ENCODE data around the gene PGAP1. TPM values are rescaled to one million over a fixed set of nuclear protein-coding genes. Genes with fewer than 3 reads are reported as not detected.

Gene PGAP1
- polyA plus RNA-seq, 1 of the 3 experiments (the other 2 are of a cell fraction), result 3.4 TPM

GRCh38 chr2:196830701-196831100 is 95.8 kb downstream of the PGAP1 start:
- no peak for DNase-seq
- H3K9me3 ChIP-seq, result no peaks in the 10 kb centered on the region
- 0 out of 2 replicates have a peak, but pooled peaks cover 3% of the 10 kb centered on the region for H3K9me2 ChIP-seq
- H3K4me3 ChIP-seq (ENCODE audit: low read depth in 2 of 2, low read length in 1 of 2), result no peak overlapping the region
- peaks cover 10 to 18% of the 10 kb centered on the region in 2 experiments for H3K36me3 ChIP-seq (replicated peaks in 1 of 2; ENCODE audit: control insufficient read depth in 1 of 2, insufficient read depth in 2 of 2, low read length in 1 of 2)
- ChIA-PET POLR2A (no interaction called here), CTCF (no interaction called here)
- TF ChIP-seq REST (IDR thresholded peaks at IDR 0.05; ENCODE audit: low read depth, low read length) (no peak), NFIC (IDR thresholded peaks at IDR 0.05; ENCODE audit: borderline replicate concordance) (no peak), MXI1 (IDR thresholded peaks at IDR 0.05; ENCODE audit: low read depth, low read length) (no peak), TAF1 (IDR thresholded peaks at IDR 0.05; ENCODE audit: borderline replicate concordance, low read depth, low read length) (no peak), RCOR1 (IDR thresholded peaks at IDR 0.05; ENCODE audit: low read length) (no peak), FOSL2 (IDR thresholded peaks at IDR 0.05; ENCODE audit: borderline replicate concordance, low read depth) (no peak), CHD2 (IDR thresholded peaks at IDR 0.05; ENCODE audit: low read length, partially characterized antibody) (no peak), NRF1 (IDR thresholded peaks at IDR 0.05; ENCODE audit: low read depth, low read length) (no peak), JUND (IDR thresholded peaks at IDR 0.05) (no peak), FOXM1 (IDR thresholded peaks at IDR 0.05; ENCODE audit: low read depth) (no peak), CTCF (IDR thresholded peaks at IDR 0.05) (no peak)
- no peak overlapping the region for H3K9ac ChIP-seq
- WGBS (ENCODE audit: low lambda C conversion rate), result 100% methylated on average over 1 of the region's 1 CpG
- no peak overlapping the region for H3K27ac ChIP-seq (ENCODE audit: low read depth in 2 of 2, low read length in 1 of 2)
- peaks cover 0 to 10% of the 10 kb centered on the region in 2 experiments; a peak in 1 of 4 replicates for H3K4me1 ChIP-seq (ENCODE audit: control insufficient read depth in 1 of 2, insufficient read depth in 2 of 2, low read depth in 1 of 2, low read length in 1 of 2)
- H3F3A ChIP-seq (replicated peaks; ENCODE audit: insufficient read depth), result peaks cover 7% of the 10 kb centered on the region
- no peaks in the 10 kb centered on the region for H4K20me1 ChIP-seq (ENCODE audit: insufficient read depth)
- H2AFZ ChIP-seq (ENCODE audit: low read depth), result no peak overlapping the region
- no peak overlapping the region for H3K4me2 ChIP-seq
- H3K27me3 ChIP-seq (ENCODE audit: insufficient read depth), result no peaks in the 10 kb centered on the region
- no peaks in the 10 kb centered on the region for H3K79me2 ChIP-seq (ENCODE audit: insufficient read depth)

- no peaks in the 10 kb centered on the region for H3K9me2 ChIP-seq
- H4K20me1 ChIP-seq (ENCODE audit: insufficient read depth), result no peaks in the 10 kb centered on the region
- no peaks in the 10 kb centered on the region for H3K79me2 ChIP-seq (ENCODE audit: insufficient read depth)
- no peak overlapping the region for H3K4me2 ChIP-seq
- no peak overlapping the region for H3K4me3 ChIP-seq (ENCODE audit: low read depth in 2 of 2, low read length in 1 of 2)
- CTCF ChIA-PET, result no interaction called here
- no peaks in the 10 kb centered on the region for H3K9me3 ChIP-seq
- H3K27ac ChIP-seq (ENCODE audit: low read depth in 2 of 2, low read length in 1 of 2), result no peak overlapping the region
- no peaks in the 10 kb centered on the region for H3K27me3 ChIP-seq (ENCODE audit: insufficient read depth)
- H3F3A ChIP-seq (replicated peaks; ENCODE audit: insufficient read depth), result peaks cover 31% of the 10 kb centered on the region
- no peak overlapping the region for H2AFZ ChIP-seq (ENCODE audit: low read depth)
- TF ChIP-seq PBX3 (IDR thresholded peaks at IDR 0.05), result no peak
- no peak for TF ChIP-seq NRF1 (IDR thresholded peaks at IDR 0.05; ENCODE audit: low read depth, low read length)
- TF ChIP-seq MEF2A (IDR thresholded peaks at IDR 0.05; ENCODE audit: borderline replicate concordance, low read depth), result no peak
- TF ChIP-seq GATA2 (CRISPR knock-in tag; IDR thresholded peaks at IDR 0.05), result no peak
- no peak for TF ChIP-seq POLR2AphosphoS5 (IDR thresholded peaks at IDR 0.05; ENCODE audit: low read depth, low read length)
- no peak for TF ChIP-seq FOXM1 (IDR thresholded peaks at IDR 0.05; ENCODE audit: low read depth)
- TF ChIP-seq TEAD4 (IDR thresholded peaks at IDR 0.05; ENCODE audit: borderline replicate concordance, insufficient read depth), result no peak
- TF ChIP-seq YY1 (IDR thresholded peaks at IDR 0.05; ENCODE audit: low read depth), result no peak
- no peak for TF ChIP-seq USF1 (IDR thresholded peaks at IDR 0.05; ENCODE audit: borderline replicate concordance, low read depth)
- TF ChIP-seq JUND (IDR thresholded peaks at IDR 0.05), result no peak
- no peak for TF ChIP-seq SMC3 (IDR thresholded peaks at IDR 0.05; ENCODE audit: low read depth, low read length)
- TF ChIP-seq FOSL2 (IDR thresholded peaks at IDR 0.05; ENCODE audit: borderline replicate concordance, low read depth), result no peak
- no peak for TF ChIP-seq CHD2 (IDR thresholded peaks at IDR 0.05; ENCODE audit: low read length, partially characterized antibody)
- no peak for TF ChIP-seq ELF1 (IDR thresholded peaks at IDR 0.05)
- TF ChIP-seq RXRA (IDR thresholded peaks at IDR 0.05; ENCODE audit: borderline replicate concordance, low read depth), result no peak
- TF ChIP-seq RFX5 (IDR thresholded peaks at IDR 0.05; ENCODE audit: low read length), result no peak
- TF ChIP-seq EZH2phosphoT487 (IDR thresholded peaks at IDR 0.05; ENCODE audit: borderline replicate concordance, low read depth), result no peak
- POLR2A ChIA-PET, result no interaction called here
- no peak for DNase-seq
- no peak overlapping the region for H3K9ac ChIP-seq
- H3K4me1 ChIP-seq (ENCODE audit: control insufficient read depth in 1 of 2, insufficient read depth in 2 of 2, low read depth in 1 of 2, low read length in 1 of 2), result peaks cover 0 to 19% of the 10 kb centered on the region in 2 experiments; a peak in 2 of 4 replicates
- WGBS (ENCODE audit: low lambda C conversion rate), result 75% methylated on average over 2 of the region's 2 CpGs
- H3K36me3 ChIP-seq (replicated peaks in 1 of 2; ENCODE audit: control insufficient read depth in 1 of 2, insufficient read depth in 2 of 2, low read length in 1 of 2), result no peaks in the 10 kb centered on the region
Observed at GRCh38 chr2:196827356-196827755, 99.2 kb downstream of the PGAP1 start.
